Colonic mucosa (tissue), 4 donors: ENCODE data around the gene CYP2W1. TPM values are rescaled to one million over a fixed set of nuclear protein-coding genes. Genes with fewer than 3 reads are reported as not detected.

Experiments used
- DNase-seq: peaks from one replicate; pipeline ENCODE4 v3.0.0-alpha.2; 2020
- H3K27ac ChIP-seq: fragments of 200-600 bp; one replicate; pipeline ENCODE4 v1.8.0; 2021
- H3K27me3 ChIP-seq: fragments of 200-600 bp; one replicate; pipeline ENCODE4 v1.8.0; 2021
- H3K36me3 ChIP-seq: fragments of 200-600 bp; one replicate; pipeline ENCODE4 v1.8.0; 2021
- H3K4me1 ChIP-seq: fragments of 200-600 bp; one replicate; pipeline ENCODE4 v1.8.0; 2021; ENCODE audit warnings: mild to moderate bottlenecking
- H3K4me3 ChIP-seq: fragments of 200-600 bp; one replicate; pipeline ENCODE4 v1.8.0; 2021
- H3K9ac ChIP-seq, 2 donors: one replicate each; pipeline ENCODE4 v1.7.0; 2013; ENCODE audit warnings: control low read depth in 2 of 2, low read depth in 2 of 2, low read length in 2 of 2
- H3K9me3 ChIP-seq: fragments of 200-600 bp; one replicate; pipeline ENCODE4 v1.8.0; 2021
- CTCF ChIP-seq: fragments of 200-600 bp; IDR thresholded peaks from one replicate; pipeline ENCODE4 v1.8.0; 2022; ENCODE audit warnings: antibody characterized with exemption, mild to moderate bottlenecking
- intact Hi-C: fragments of 100-400 bp; cut with DNase I; formaldehyde crosslinking; loops from one replicate; pipeline ENCODE4 v1.14.1; 2022
- total RNA-seq, 2 donors: library from RNA; stranded (reverse); fragmentation: NEBNext Ultra II Directional in 1 of 2; extraction: Animal tissue kit (Norgen Biotek cat#: 25700) in 1 of 2; gene quantifications; one replicate each; pipeline ENCODE4 v1.2.1, GENCODE V29; 2021
- donor health status: healthy.
- donor health status: DM: no; HTN: no; CAD: no.
- donor health status: DM: no; HTN: no; CAD: no.

The CYP2W1 gene
- total RNA-seq, 2 donors from 2014 or later = 2.7 to 4.5 TPM

DNA sequence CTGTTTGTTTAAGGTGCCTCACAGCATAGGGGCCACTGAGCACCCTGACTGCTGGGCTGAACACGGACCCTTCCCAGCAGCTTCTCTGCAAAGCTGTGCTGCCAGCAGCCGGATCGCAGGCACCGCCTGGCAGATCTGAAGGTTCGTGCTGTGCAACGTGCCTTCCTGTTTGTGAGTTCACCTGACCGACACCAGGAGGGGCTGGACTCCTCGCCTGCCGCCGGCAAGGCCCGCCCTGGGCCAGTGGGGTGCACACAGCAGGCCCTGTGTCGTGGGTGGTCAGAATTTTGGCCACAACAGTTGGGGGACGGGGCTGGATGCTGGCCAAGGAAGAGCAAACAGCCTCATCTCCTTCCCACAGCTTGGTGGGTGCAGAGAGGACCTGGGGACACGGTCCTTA lies 12.6 kb downstream of the CYP2W1 start:
- Histone ChIP-seq H3K9ac (no peak overlapping the region), H3K9me3 (no peaks in the 10 kb centered on the region), H3K27me3 (no peaks in the 10 kb centered on the region), H3K4me1 (no peaks in the 10 kb centered on the region), H3K36me3 (no peaks in the 10 kb centered on the region), H3K27ac (no peak overlapping the region), H3K4me3 (no peak overlapping the region)
- no peak for TF ChIP-seq CTCF
- DNase-seq = no peak
- intact Hi-C loops = no loop called here

- no peak overlapping the region for H3K4me3 ChIP-seq
- H3K27me3 ChIP-seq = no peaks in the 10 kb centered on the region
- no peaks in the 10 kb centered on the region for H3K4me1 ChIP-seq
- TF ChIP-seq CTCF = no peak
- no peaks in the 10 kb centered on the region for H3K36me3 ChIP-seq
- no peak overlapping the region for H3K9ac ChIP-seq
- no peak for DNase-seq
- intact Hi-C loops = no loop called here
- H3K27ac ChIP-seq = no peak overlapping the region
- H3K9me3 ChIP-seq = no peaks in the 10 kb centered on the region
These were observed 13.3 kb downstream of the CYP2W1 start for GRCh38 chr7:996079-996872.

DNA sequence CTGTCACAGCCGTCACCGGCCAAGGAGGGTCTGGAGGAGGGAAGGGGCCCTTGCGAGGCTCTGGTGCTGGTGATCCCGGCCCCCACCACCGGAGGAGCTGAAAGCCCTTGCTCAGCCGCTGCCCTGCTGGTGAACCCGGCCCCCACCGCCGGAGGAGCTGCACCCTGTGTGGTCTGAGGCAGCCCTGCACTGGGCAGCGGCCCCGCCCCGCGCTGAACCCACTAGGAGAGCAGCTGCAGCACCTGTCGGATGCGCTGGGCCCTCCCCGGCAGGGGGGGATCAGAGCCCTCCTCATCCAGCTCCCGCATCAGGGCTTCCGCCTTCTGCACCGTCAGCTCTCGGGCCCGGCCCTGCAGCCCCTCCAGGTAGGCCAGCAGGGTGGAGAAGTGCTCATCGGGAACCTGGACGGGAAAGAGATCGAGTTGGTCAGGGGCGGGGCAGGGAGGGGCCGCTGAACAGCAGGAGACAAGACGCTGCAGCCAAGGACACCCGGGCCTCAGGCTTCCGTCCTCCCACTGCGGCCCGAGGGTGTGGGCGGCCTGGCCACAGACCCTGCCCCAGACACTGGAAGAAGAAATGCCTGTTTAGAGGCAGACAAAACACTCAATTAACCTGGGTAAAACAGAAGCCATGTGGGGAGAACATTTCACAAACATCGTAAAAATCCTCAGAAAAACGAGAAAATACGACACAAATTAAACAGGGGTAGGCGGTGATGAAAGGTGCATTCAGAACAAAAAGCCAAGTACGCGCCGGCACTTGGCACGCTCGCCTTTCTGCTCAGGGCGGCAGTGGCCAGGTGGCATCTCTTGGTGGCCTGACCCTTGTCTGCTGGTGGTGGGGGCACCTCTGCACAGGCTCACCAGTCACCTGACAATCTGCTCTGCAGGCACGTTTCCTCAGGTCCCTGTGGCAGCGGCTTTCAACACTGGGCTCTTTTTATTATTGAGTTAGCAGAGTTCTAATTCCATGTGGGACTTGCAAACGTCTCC lies 14.7 kb downstream of the CYP2W1 start:
- TF ChIP-seq CTCF = no peak
- Histone ChIP-seq H3K27ac (peak overlapping the region; percentile 17), H3K9me3 (no peaks in the 10 kb centered on the region), H3K9ac (no peak overlapping the region), H3K4me1 (no peaks in the 10 kb centered on the region), H3K36me3 (no peaks in the 10 kb centered on the region), H3K4me3 (no peak overlapping the region), H3K27me3 (no peaks in the 10 kb centered on the region)
- DNase-seq = peak; percentile 72
- intact Hi-C loops = no loop called here

DNA sequence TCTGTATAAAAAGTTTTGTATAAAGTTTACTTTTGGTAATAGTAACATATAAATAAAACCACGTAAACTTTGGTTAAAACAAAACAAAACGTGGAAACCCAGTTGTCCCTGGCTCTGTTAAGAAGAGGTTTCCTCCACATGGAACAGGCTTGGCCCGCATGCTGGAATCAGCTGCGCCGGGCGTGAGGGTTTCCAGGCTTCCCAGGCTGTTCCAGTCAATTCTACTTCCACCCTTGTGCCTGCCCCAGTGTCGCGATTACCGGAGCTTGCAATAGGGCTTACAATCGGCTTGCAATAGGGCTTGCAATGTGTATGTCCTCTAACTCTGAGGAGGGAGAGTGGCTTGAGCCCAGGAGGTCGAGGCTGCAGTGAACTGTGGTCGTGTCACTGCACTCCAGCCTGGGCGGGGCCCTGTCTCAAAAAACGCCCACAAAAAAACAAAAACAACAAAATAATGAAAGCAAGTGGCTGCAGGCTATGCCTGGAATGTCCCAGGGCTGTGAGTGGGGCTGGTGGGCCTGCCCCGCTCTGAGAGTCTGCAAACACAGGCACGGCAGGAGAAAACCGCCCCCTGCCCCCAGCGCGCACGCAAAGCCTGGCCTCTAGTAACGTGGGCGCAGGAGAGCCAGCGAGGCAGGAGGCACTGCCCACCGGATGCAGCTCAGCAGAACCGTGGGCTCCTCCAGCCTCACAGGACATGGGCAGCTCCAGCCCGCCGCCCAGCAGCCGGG lies 16.3 kb downstream of the CYP2W1 start:
- Histone ChIP-seq H3K27me3 (no peaks in the 10 kb centered on the region), H3K27ac (no peak overlapping the region), H3K4me3 (no peak overlapping the region), H3K36me3 (no peaks in the 10 kb centered on the region), H3K9ac (no peak overlapping the region), H3K9me3 (no peaks in the 10 kb centered on the region), H3K4me1 (no peaks in the 10 kb centered on the region)
- intact Hi-C loops = no loop called here
- TF ChIP-seq CTCF = no peak
- DNase-seq = no peak
